MM.1S (cell line): Measurements from ENCODE around the gene SLC17A9.

Experiments used
- DNase-seq: peaks from one replicate; pipeline ENCODE4 v3.0.0-alpha.2; 2015
- H2AFZ ChIP-seq: fragments of 300-600 bp; sonication (generic); 2 replicates; pipeline ENCODE4 v1.6.0; 2016; ENCODE audit warnings: antibody characterized with exemption, low read length
- H3F3A ChIP-seq: fragments of 300-600 bp; sonication (generic); 2 replicates; pipeline ENCODE4 v1.6.1; 2016; ENCODE audit warnings: mild to moderate bottlenecking, antibody characterized with exemption, low read length, moderate library complexity, mixed read lengths; ENCODE audit not compliant: insufficient read depth
- H3K27ac ChIP-seq: fragments of 300-600 bp; sonication (generic); 2 replicates; pipeline ENCODE4 v1.5.1; 2016; ENCODE audit warnings: mild to moderate bottlenecking, low read length
- H3K27me3 ChIP-seq: fragments of 300-600 bp; sonication (generic); replicated peaks from 2 replicates; pipeline ENCODE4 v1.6.0; 2016; ENCODE audit warnings: low read length; ENCODE audit not compliant: insufficient read depth
- H3K36me3 ChIP-seq: fragments of 300-600 bp; sonication (generic); replicated peaks from 2 replicates; pipeline ENCODE4 v1.6.1; 2016; ENCODE audit warnings: mild to moderate bottlenecking, low read length, mixed read lengths; ENCODE audit not compliant: insufficient read depth
- H3K4me1 ChIP-seq: fragments of 300-600 bp; sonication (generic); 2 replicates; pipeline ENCODE4 v1.6.1; 2016; ENCODE audit warnings: low read length, mixed read lengths
- H3K4me2 ChIP-seq: fragments of 300-600 bp; sonication (generic); 2 replicates; pipeline ENCODE4 v1.6.0; 2016; ENCODE audit warnings: low read depth, low read length
- H3K4me3 ChIP-seq: fragments of 300-600 bp; sonication (generic); 2 replicates; pipeline ENCODE4 v1.5.1; 2016; ENCODE audit warnings: low read length, mixed read lengths
- H3K79me2 ChIP-seq: fragments of 300-600 bp; sonication (generic); 2 replicates; pipeline ENCODE4 v1.6.1; 2016; ENCODE audit warnings: mixed run types, low read length, mixed read lengths
- H3K9ac ChIP-seq: fragments of 300-600 bp; sonication (generic); 2 replicates; pipeline ENCODE4 v1.6.1; 2016; ENCODE audit warnings: low read length, mixed read lengths
- H3K9me2 ChIP-seq: fragments of 300-600 bp; sonication (generic); replicated peaks from 2 replicates; pipeline ENCODE4 v1.6.1; 2016; ENCODE audit warnings: mild to moderate bottlenecking, low read length, mixed read lengths; ENCODE audit not compliant: insufficient read depth
- H3K9me3 ChIP-seq: fragments of 300-600 bp; sonication (generic); replicated peaks from 2 replicates; pipeline ENCODE4 v1.6.1; 2016; ENCODE audit warnings: mild to moderate bottlenecking, low read length, mixed read lengths; ENCODE audit not compliant: insufficient read depth
- H4K20me1 ChIP-seq: fragments of 300-600 bp; sonication (generic); 2 replicates; pipeline ENCODE4 v1.6.1; 2016; ENCODE audit warnings: mild to moderate bottlenecking, low read length, moderate library complexity, mixed read lengths; ENCODE audit not compliant: insufficient read depth
- CTCF ChIP-seq: fragments of 300-600 bp; sonication (generic); IDR thresholded peaks from 2 replicates; pipeline ENCODE4 v1.5.1; 2016; ENCODE audit warnings: antibody characterized with exemption, low read length, mixed read lengths
- EZH2 ChIP-seq: fragments of 300-600 bp; sonication (generic); optimal IDR thresholded peaks from 2 replicates; pipeline ENCODE3; 2017; ENCODE audit warnings: low read depth, mild to moderate bottlenecking, antibody characterized with exemption, low read length, mixed read lengths
- EZH2phosphoT487 ChIP-seq: fragments of 300-600 bp; sonication (generic); IDR thresholded peaks from 2 replicates; pipeline ENCODE4 v1.6.1; 2018; ENCODE audit warnings: antibody characterized with exemption, low read length

SLC17A9 gene

GRCh38 chr20:62972845-62973745 lies 20.6 kb downstream of the SLC17A9 start:
- Histone ChIP-seq H3K9ac (no peak overlapping the region), H3K79me2 (no peaks in the 10 kb centered on the region), H3K4me1 (peaks cover 13% of the 10 kb centered on the region), H3K27ac (no peak overlapping the region), H4K20me1 (no peaks in the 10 kb centered on the region), H3F3A (no peaks in the 10 kb centered on the region), H3K9me2 (no peaks in the 10 kb centered on the region), H3K4me3 (no peak overlapping the region), H3K9me3 (no peaks in the 10 kb centered on the region), H2AFZ (no peak overlapping the region), H3K27me3 (peaks cover 92% of the 10 kb centered on the region), H3K4me2 (peak overlapping the region; percentile 43; the same call in 1 of the 2 replicates), H3K36me3 (no peaks in the 10 kb centered on the region)
- TF ChIP-seq EZH2, result no peak
- no peak for TF ChIP-seq CTCF
- no peak for DNase-seq

DNA sequence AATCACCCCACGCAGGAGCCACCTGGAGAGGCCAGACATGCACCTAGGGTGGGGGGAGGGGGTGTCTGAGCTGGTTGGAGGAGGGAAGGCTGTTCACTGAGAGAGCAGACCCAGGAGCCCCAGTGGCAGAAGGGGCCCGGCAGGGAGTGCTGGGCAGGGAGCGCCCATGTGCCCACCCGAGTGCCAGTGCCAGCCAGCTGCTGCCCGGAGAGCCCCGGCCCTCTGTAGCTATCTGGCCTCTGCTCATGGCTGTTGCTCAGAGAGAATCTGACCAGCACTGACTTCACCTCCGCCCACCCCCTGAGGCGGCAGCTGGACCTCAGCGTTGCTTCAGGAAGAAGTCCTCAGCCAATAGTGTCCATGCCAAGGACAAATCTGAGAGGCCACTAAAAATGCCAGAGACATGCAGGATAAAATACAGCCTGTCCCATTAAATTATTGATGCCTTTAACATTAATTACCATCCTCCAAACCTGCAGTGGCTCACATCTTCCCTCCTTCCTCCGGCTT lies 22.8 kb downstream of the SLC17A9 start:
- Histone ChIP-seq H3K4me3 (no peak overlapping the region), H3K4me1 (peaks cover 16% of the 10 kb centered on the region), H3K27me3 (peaks cover 92% of the 10 kb centered on the region), H2AFZ (no peak overlapping the region), H3K9ac (no peak overlapping the region), H3K4me2 (no peak overlapping the region), H3K36me3 (no peaks in the 10 kb centered on the region), H3F3A (no peaks in the 10 kb centered on the region), H3K9me2 (no peaks in the 10 kb centered on the region), H4K20me1 (no peaks in the 10 kb centered on the region), H3K27ac (no peak overlapping the region), H3K9me3 (no peaks in the 10 kb centered on the region), H3K79me2 (no peaks in the 10 kb centered on the region)
- TF ChIP-seq EZH2, result no peak
- TF ChIP-seq CTCF, result no peak
- TF ChIP-seq EZH2phosphoT487, result no peak
- DNase-seq, result no peak

- peaks cover 92% of the 10 kb centered on the region for H3K27me3 ChIP-seq
- no peak overlapping the region for H3K4me3 ChIP-seq
- H3K9ac ChIP-seq, result no peak overlapping the region
- no peaks in the 10 kb centered on the region for H3K9me3 ChIP-seq
- no peak overlapping the region for H3K4me2 ChIP-seq
- no peaks in the 10 kb centered on the region for H4K20me1 ChIP-seq
- no peaks in the 10 kb centered on the region for H3K36me3 ChIP-seq
- H3K79me2 ChIP-seq, result no peaks in the 10 kb centered on the region
- TF ChIP-seq EZH2phosphoT487 (no peak), EZH2 (no peak), CTCF (no peak)
- H3K9me2 ChIP-seq, result no peaks in the 10 kb centered on the region
- H3F3A ChIP-seq, result no peaks in the 10 kb centered on the region
- no peak overlapping the region for H3K27ac ChIP-seq
- DNase-seq, result no peak
- H3K4me1 ChIP-seq, result peaks cover 16% of the 10 kb centered on the region
- H2AFZ ChIP-seq, result no peak overlapping the region
Observed at GRCh38 chr20:62975812-62976508, 23.5 kb downstream of the SLC17A9 start.
